A673 (cell line): ENCODE results near the gene PAX4. TPM values are rescaled to one million over a fixed set of nuclear protein-coding genes. Genes with fewer than 3 reads are reported as not detected.

Source experiments
- Bru-seq: library from RNA; stranded (reverse); fragments of 400-500 nt; gene quantifications from one replicate; lab custom pipeline; 2021; lab: Mats Ljungman, UMichigan
- BruChase-seq, 2 experiments: library from RNA; stranded (reverse); fragments of 400-500 nt; gene quantifications; one replicate each; lab custom pipeline; 2021; lab: Mats Ljungman, UMichigan
- BruUV-seq: library from RNA; stranded (reverse); fragments of 400-500 nt; replicated peaks from 2 replicates; lab custom pipeline; 2021; lab: Mats Ljungman, UMichigan
- CTCF ChIA-PET: fragments of 300-600 bp; sonication (Branson Sonifier 250); formaldehyde crosslinking; loops from one replicate; lab custom pipeline; 2022; ENCODE audit warnings: antibody characterized with exemption; lab: Charles Lee
- POLR2A ChIA-PET: fragments of 300-600 bp; sonication (Branson Sonifier 250); formaldehyde crosslinking; loops from one replicate; lab custom pipeline; 2022; ENCODE audit warnings: antibody characterized with exemption; ENCODE audit not compliant: low non-redundant PET; lab: Charles Lee
- DNase-seq: peaks from one replicate; pipeline ENCODE4 v3.0.0-alpha.2; 2015; ENCODE audit warnings: low spot score
- H3K27ac ChIP-seq: fragments of 200-600 bp; sonication (generic); 2 replicates; pipeline ENCODE4 v1.5.1; 2016; ENCODE audit warnings: mixed run types, low read depth, mild to moderate bottlenecking, mixed read lengths, antibody characterized with exemption, low read length; ENCODE audit not compliant: poor library complexity, severe bottlenecking
- H3K27me3 ChIP-seq: fragments of 200-600 bp; sonication (generic); replicated peaks from 2 replicates; pipeline ENCODE4 v1.6.1; 2017; ENCODE audit warnings: mixed run types, low read depth, mild to moderate bottlenecking, mixed read lengths, antibody characterized with exemption, low read length; ENCODE audit not compliant: insufficient read depth, poor library complexity
- H3K36me3 ChIP-seq: fragments of 200-600 bp; sonication (generic); 2 replicates; pipeline ENCODE4 v1.6.1; 2016; ENCODE audit warnings: mixed run types, mild to moderate bottlenecking, mixed read lengths, antibody characterized with exemption, low read length; ENCODE audit not compliant: insufficient read depth, poor library complexity, severe bottlenecking
- H3K4me1 ChIP-seq: fragments of 200-600 bp; sonication (generic); 2 replicates; pipeline ENCODE4 v1.6.1; 2017; ENCODE audit warnings: mixed run types, mild to moderate bottlenecking, mixed read lengths, antibody characterized with exemption, low read length; ENCODE audit not compliant: insufficient read depth, poor library complexity, severe bottlenecking
- H3K4me3 ChIP-seq: fragments of 200-600 bp; sonication (generic); 2 replicates; pipeline ENCODE4 v1.5.1; 2016; ENCODE audit warnings: low read depth, mixed run types, mild to moderate bottlenecking, mixed read lengths, low read length; ENCODE audit not compliant: poor library complexity, severe bottlenecking
- H3K9me3 ChIP-seq: fragments of 200-600 bp; sonication (generic); 2 replicates; pipeline ENCODE4 v1.6.1; 2016; ENCODE audit warnings: mixed run types, low read depth, mild to moderate bottlenecking, mixed read lengths, antibody characterized with exemption, low read length; ENCODE audit not compliant: poor library complexity, severe bottlenecking
- EZH2 ChIP-seq: fragments of 200-600 bp; sonication (generic); IDR thresholded peaks from 2 replicates; pipeline ENCODE4 v1.6.1; 2017; ENCODE audit warnings: borderline replicate concordance, low read depth, mild to moderate bottlenecking, mixed read lengths, antibody characterized with exemption, low read length; ENCODE audit not compliant: poor library complexity, severe bottlenecking
- intact Hi-C: fragments of 100-400 bp; cut with micrococcal nuclease; formaldehyde crosslinking; loops from one replicate; pipeline ENCODE4 v1.10.0; 2022; ENCODE audit not compliant: unreplicated experiment
- long read RNA-seq: library from polyadenylated mRNA; stranded (forward); transcript quantifications from one replicate; pipeline ENCODE4 v2.0.0, GENCODE V29; 2022
- total RNA-seq: library from RNA; stranded (reverse); gene quantifications from 2 replicates; pipeline ENCODE4 v1.2.3, GENCODE V29; 2021
- TF ChIP-seq, protein P1 (sequence below): fragments of 300-800, 200-600 bp; sonication (generic); conservative IDR thresholded peaks from 2 replicates; pipeline ENCODE4 v1.5.1; 2017; ENCODE audit warnings: low read depth, mild to moderate bottlenecking, antibody characterized with exemption, low read length, moderate library complexity, mixed read lengths

The PAX4 gene, protein sequence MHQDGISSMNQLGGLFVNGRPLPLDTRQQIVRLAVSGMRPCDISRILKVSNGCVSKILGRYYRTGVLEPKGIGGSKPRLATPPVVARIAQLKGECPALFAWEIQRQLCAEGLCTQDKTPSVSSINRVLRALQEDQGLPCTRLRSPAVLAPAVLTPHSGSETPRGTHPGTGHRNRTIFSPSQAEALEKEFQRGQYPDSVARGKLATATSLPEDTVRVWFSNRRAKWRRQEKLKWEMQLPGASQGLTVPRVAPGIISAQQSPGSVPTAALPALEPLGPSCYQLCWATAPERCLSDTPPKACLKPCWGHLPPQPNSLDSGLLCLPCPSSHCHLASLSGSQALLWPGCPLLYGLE
- total RNA-seq = not detected in 2 replicates
- not detected for Bru-seq, nascent RNA
- not detected for BruChase-seq, experiment 1, labeled RNA remaining after a 2-hour chase
- BruChase-seq, experiment 2, labeled RNA remaining after a 6-hour chase = not detected
- long read RNA-seq = 0 reads

DNA sequence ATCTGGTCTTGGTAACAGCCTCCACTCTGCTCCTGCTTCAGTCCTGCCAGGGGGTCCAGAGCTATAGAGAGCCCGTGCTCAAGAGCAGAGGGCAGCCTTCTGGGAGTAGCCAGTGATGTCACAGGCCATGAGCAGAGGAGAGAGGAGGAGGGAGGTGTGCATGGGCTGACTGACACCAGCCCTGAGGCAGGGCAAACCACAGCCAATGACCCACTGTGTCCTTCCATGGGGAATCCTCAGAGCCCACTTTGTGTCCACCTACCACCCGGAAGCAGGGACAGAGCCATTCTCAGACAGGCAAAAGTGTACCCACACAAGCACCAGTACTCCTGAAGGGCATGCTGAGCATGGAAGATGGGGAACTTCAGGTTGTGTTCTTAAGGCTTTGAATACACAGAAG, at the start of gene PAX4:
Gene PAX4, minus strand, starts transcription at position 101 of the 400 bp plus-strand sequence. CDS start 2,214 bp downstream, outside the sequence.
- CTCF ChIA-PET = no interaction called here
- TF ChIP-seq, protein P1, sequence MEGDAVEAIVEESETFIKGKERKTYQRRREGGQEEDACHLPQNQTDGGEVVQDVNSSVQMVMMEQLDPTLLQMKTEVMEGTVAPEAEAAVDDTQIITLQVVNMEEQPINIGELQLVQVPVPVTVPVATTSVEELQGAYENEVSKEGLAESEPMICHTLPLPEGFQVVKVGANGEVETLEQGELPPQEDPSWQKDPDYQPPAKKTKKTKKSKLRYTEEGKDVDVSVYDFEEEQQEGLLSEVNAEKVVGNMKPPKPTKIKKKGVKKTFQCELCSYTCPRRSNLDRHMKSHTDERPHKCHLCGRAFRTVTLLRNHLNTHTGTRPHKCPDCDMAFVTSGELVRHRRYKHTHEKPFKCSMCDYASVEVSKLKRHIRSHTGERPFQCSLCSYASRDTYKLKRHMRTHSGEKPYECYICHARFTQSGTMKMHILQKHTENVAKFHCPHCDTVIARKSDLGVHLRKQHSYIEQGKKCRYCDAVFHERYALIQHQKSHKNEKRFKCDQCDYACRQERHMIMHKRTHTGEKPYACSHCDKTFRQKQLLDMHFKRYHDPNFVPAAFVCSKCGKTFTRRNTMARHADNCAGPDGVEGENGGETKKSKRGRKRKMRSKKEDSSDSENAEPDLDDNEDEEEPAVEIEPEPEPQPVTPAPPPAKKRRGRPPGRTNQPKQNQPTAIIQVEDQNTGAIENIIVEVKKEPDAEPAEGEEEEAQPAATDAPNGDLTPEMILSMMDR = no peak
- TF ChIP-seq EZH2 = no peak
- Histone ChIP-seq H3K4me1 (no peaks in the 10 kb centered on the region), H3K9me3 (no peaks in the 10 kb centered on the region), H3K4me3 (no peak within 1 kb of the TSS), H3K27me3 (peaks cover 86% of the 10 kb centered on the region), H3K36me3 (no peaks in the 10 kb centered on the region), H3K27ac (no peak within 1 kb of the TSS)
- BruUV-seq = no TSS peak
- POLR2A ChIA-PET = no interaction called here
- intact Hi-C loops = no loop called here
- DNase-seq = no peak

DNA sequence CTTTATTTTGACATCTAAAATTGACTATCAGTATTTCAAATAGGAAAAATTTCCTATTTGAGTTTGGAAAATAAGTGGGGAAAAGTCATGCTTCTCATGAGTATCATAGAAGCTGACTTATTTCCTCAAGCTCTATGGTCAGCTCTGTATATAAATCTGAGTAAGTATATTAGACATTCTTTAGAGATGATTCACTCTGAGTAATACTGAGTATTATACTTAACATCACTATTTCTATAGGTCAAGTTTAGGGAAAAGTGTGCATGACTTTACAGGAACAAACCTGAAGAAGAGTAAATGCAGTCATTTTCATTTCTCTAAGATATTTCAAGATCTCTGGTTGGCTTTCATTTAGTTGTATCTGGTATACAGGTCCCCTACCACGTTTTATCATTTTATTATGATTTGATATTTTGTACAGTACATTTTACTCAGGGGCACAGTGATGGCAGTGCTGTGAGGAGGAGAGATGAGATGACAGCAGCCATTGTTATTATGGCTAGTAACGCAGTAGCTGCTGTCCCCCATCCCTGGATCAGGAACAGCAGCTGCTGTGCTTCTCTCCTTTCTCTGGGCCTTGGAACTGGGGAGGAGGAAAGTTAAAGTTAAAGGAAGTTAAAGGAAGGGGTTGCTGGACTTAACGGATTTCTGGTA, 49.2 kb upstream of the PAX4 start:
- ChIA-PET POLR2A (no interaction called here), CTCF (no interaction called here)
- peak; percentile 10 for DNase-seq
- Histone ChIP-seq H3K27me3 (no peaks in the 10 kb centered on the region), H3K36me3 (no peaks in the 10 kb centered on the region), H3K4me3 (no peak overlapping the region), H3K4me1 (no peaks in the 10 kb centered on the region), H3K9me3 (no peaks in the 10 kb centered on the region), H3K27ac (no peak overlapping the region)
- no TSS peak for BruUV-seq
- intact Hi-C loops = no loop called here
- TF ChIP-seq, protein P1 = no peak
- TF ChIP-seq EZH2 = no peak

DNA sequence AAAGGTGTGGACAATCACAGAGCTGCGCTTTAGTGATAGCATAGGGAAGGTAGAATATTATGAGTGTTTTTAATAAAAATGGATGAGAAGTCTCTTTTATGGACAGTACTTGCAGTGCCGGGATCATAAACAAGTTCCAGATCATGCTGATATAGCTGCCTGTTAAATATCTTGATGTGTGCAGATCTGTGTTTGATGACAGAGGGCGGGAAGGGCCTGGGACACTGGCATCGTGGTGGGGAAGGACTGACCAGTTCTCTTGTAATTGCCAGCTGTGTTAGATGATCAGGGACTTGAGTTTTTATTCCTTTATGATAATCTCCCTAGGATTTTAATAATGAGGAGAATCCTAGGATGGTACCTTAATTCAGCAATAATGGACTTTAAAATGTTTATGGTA, 48.7 kb upstream of the PAX4 start:
- Histone ChIP-seq H3K27me3 (no peaks in the 10 kb centered on the region), H3K9me3 (no peaks in the 10 kb centered on the region), H3K36me3 (no peaks in the 10 kb centered on the region), H3K27ac (no peak overlapping the region), H3K4me3 (no peak overlapping the region), H3K4me1 (no peaks in the 10 kb centered on the region)
- DNase-seq = no peak
- ChIA-PET CTCF (no interaction called here), POLR2A (no interaction called here)
- BruUV-seq = no TSS peak
- TF ChIP-seq, protein P1 = no peak
- no peak for TF ChIP-seq EZH2
- intact Hi-C loops = no loop called here
